Measurements from ENCODE around the gene ARV1.

ARV1 gene

DNA sequence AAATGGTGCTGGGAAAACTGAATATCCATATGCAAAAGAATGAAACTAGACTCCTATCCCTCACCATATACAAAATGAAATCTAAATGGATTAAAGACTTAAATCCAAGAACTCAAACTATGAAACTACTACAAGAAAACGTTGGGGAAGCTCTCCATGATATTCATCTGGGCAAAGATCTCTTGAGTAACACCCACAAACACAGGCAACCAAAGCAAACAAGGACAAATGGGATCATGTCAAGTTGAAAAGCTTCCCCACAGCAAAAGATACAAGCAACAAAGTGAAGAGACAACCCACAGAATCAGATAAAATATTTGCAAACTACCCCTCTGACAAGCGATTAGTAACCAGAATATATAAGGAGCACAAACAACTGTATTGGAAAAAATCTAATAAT lies 14.0 kb upstream of the ARV1 start:
- no peak for TF ChIP-seq GATA2 (IDR thresholded peaks at IDR 0.05; ENCODE audit: low read depth, low read length)
- no peak for TF ChIP-seq GATA3 (IDR thresholded peaks at IDR 0.05; ENCODE audit: low read depth, low read length)

DNA sequence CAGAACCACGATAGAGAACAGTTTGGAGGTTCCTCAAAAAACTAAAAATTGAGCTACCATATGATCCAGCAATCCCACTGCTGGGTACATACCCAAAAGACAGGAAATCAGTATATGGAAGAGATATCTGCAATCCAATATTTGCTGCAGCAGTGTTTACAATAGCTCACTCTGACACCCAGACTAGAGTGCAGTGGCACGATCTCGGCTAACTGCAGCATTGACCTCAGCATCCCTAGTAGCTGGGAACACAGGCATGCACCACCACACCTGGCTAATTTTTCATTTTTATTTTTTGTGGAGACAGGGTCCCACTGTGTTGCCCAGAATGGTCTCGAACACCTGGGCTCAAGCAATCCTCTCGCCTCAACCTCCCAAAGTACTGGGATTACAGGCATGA lies 13.4 kb upstream of the ARV1 start:
- TF ChIP-seq GATA2 (IDR thresholded peaks at IDR 0.05; ENCODE audit: low read depth, low read length) (no peak), GATA3 (IDR thresholded peaks at IDR 0.05; ENCODE audit: low read depth, low read length) (no peak)

DNA sequence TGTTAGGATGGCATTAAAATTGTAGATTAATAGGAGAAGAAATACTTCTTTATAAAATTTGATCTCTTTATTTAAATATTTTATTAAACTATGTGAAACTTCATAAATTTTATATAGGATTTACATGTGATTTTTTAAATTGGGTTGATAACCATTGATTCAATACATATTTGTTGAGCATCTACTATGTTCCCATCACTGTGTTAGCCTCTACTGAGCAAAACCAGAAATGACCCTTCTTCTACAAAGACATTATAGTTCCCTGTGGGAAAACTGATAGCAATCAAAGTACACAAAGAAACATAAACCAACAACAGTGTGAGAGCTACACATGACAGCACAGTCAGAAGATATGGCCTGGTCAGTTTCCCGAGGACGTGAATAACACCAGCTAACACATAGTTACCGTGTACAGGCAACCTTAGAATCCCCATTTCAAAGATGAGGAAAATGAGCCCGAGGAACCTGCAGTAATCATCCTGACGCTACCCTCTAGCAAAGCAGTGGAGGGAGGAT lies 12.5 kb upstream of the ARV1 start:
- TF ChIP-seq GATA3 (IDR thresholded peaks at IDR 0.05; ENCODE audit: low read depth, low read length) = 0 out of 2 replicates have a peak, but pooled peaks have one; percentile 26
- no peak for TF ChIP-seq GATA2 (IDR thresholded peaks at IDR 0.05; ENCODE audit: low read depth, low read length)

DNA sequence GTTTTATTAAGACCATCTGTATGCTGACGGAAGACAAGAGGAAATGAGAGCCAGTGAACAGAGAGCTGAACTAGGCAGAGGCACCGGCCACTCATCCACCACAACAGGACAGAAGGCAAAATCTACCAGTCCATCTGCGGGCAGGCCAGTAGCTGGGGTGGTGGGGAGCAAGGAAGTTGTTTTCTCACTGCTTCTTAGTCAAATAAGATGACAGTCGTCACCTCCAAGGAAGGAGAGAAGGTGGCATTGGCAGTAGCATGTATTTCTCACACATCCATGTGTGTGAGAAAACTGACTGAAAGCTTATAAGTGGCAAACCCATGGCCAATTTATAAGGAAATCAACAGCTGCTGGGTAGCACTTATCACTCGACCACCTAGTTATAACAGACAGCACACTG lies 8.5 kb upstream of the ARV1 start:
- TF ChIP-seq GATA3 (IDR thresholded peaks at IDR 0.05; ENCODE audit: low read depth, low read length) = no peak
- no peak for TF ChIP-seq GATA2 (IDR thresholded peaks at IDR 0.05; ENCODE audit: low read depth, low read length)

DNA sequence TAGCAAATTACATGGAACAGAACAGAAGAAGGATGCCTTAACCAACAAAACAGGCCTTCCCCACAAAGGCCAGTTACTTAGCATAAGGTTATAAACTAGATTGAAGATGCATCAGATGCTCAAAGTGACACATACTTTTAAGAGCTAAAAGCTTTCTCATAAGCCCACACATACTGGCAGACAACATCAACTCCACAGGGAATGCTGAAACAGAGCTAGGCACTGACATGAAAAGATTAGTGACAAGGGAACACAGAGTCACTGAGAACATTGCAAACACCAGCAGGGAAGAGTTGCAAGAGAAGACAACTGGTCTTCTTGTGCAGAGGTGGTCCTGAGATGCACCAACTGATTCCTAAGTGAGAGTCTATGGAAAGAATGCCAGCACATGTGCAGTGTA lies 7.1 kb upstream of the ARV1 start:
- TF ChIP-seq GATA2 (IDR thresholded peaks at IDR 0.05; ENCODE audit: low read depth, low read length) (no peak), GATA3 (IDR thresholded peaks at IDR 0.05; ENCODE audit: low read depth, low read length) (no peak)

DNA sequence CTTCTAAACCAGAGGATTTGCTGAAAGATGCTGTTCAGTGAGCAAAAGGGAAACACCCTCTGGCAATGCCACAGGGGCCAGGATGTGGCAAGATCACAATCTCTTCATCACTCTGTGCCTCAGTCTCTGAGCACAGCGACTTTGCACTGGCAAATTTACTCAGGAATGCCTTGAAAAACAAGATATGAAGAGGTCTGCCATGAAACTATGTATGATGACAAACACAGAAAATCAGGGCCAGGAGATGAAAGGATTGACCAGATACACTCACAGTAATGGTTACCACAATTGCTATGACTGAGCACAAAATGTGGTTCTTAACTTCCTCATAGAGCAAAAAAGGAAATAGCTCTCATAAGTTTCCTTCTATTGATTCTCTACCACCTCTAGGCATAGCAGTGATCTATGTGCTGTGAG lies 6.0 kb upstream of the ARV1 start:
- TF ChIP-seq GATA2 (IDR thresholded peaks at IDR 0.05; ENCODE audit: low read depth, low read length) = no peak

DNA sequence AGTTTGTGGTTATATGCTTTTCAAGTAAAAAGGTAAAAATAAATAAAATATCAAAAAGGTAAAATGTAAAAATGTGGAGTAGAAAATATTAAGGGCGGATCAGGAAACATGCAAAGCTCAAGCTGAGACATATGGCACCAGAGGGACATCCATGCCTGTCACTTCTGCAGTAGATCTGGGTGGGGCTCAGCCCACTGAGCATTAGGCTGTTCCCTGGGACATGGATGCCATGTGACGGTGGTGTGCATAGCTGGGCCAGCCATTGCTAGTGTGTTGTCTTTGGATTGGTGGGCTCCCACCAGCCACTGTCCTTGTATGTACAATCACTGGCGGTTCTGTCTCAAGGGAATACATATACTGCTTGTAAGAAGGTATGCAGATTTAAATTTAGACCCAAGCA lies 3.3 kb upstream of the ARV1 start:
- TF ChIP-seq GATA2 (IDR thresholded peaks at IDR 0.05; ENCODE audit: low read depth, low read length) (no peak), GATA3 (IDR thresholded peaks at IDR 0.05; ENCODE audit: low read depth, low read length) (no peak)

DNA sequence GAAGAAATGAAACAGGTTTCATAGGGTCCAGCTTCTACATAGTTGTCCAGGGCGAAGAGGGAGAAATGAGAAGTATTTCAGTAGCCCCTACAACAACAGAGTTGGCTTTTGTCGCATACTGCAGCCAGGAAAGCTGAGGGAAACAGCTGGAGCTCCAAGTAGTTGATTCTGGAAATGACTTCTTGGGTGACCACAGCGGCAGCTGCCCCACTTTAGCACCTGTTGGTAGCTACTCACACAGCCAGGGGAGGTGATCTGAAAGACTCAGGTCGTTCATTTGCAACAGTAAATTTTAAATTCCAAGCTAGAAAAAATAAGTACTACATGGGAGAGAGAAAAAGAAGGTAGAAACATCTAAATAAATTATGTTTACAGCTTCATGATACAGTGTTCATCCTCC lies 2.5 kb upstream of the ARV1 start:
- TF ChIP-seq GATA3 (IDR thresholded peaks at IDR 0.05; ENCODE audit: low read depth, low read length) = no peak
- no peak for TF ChIP-seq GATA2 (IDR thresholded peaks at IDR 0.05; ENCODE audit: low read depth, low read length)

DNA sequence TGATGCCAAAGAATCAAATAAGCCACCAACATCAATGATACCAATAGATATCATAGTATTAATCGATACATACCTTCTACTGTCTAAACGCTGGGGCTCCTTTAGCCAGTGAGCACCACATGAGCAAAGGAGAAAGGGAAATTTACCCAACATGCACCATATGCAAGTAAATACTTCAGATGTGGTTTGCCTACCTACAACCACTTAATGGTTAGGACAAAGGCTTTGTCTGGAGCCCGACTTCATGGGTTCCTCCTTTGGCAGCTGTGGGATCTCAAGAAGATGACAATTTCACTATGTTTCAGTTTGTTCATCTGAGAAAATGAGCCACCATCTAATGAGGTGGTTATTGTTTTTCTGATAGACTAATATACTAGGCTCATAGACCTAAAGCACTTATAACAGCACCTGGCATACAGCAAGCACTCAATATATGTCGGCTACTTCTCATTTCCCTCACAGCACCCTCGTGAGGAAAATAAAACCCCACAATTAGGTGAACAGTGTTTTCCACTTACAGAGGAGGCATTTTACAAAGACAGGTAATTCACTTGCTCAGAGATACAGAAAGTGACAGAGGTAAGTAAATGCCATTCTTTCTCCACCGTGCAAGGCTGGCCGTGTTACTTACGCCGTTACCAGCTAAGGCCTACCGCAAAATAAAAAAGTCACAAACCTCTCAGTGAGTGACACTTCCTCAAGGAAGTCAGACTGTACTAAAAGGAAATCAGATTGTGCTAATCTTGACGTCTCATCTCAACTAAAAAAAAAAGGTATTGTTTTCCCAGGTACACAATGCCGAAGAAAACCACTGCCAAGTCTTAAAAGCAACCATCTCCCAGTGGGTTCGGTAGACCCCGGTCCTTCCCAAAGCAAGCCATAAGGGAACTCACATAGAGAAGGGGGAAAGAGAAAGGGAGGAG lies 1.8 kb upstream of the ARV1 start:
- TF ChIP-seq GATA2 (IDR thresholded peaks at IDR 0.05; ENCODE audit: low read depth, low read length) (no peak), GATA3 (IDR thresholded peaks at IDR 0.05; ENCODE audit: low read depth, low read length) (no peak)

DNA sequence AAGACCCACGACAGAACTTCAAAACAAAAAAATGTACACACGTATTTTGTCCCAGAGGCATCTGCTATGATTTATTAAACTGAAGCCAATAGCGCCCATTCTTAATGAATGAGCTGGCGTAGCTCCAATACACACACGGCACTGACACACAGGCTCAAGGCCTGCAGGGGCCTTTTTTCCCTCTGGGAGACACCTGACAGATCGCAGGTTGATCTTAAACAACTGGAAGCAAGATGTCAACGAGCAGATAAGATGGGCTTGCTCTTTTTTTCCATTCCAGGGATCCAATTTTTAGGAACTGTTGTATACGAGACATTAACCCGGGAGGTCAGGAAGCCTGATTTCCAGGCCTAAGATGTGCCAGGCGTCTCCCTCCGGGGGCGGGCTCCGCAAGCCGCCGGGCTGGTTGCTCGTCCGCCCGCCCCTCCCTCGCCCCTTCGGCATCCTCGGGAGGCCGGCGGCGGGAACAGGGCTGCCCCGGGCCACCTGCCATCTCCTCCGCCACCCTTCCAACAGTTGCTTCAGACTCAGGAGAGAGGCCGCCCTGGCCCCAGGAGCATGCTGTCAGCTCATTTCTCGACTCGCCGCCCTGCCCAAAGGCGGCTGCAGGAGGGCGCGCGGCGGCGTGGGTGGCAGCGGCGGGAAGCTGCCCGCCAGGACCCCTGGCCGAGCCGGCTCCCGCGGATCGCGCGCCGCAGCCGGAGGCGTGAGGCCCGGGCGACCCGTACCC lies 968 bp upstream of the ARV1 start:
- TF ChIP-seq GATA3 (IDR thresholded peaks at IDR 0.05; ENCODE audit: low read depth, low read length) = no peak
- TF ChIP-seq GATA2 (IDR thresholded peaks at IDR 0.05; ENCODE audit: low read depth, low read length) = peak; percentile 76

DNA sequence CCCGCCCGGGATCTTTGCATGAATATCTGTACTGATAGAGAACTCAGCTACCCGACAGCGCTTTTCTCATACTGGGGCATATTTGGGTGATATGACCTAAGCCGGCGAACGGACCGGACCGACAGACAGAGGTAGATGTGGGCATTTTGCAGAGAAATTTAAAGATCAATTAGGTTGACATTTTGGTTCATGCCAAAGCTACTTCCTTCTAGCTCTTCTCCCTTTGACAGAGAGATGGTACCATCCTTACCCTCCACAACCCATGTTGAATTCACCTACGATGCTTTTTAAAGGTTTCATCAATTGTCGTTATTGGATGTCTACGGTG lies 459 bp downstream of the ARV1 start:
- TF ChIP-seq GATA2 (IDR thresholded peaks at IDR 0.05; ENCODE audit: low read depth, low read length) = no peak
- TF ChIP-seq GATA3 (IDR thresholded peaks at IDR 0.05; ENCODE audit: low read depth, low read length) = no peak

DNA sequence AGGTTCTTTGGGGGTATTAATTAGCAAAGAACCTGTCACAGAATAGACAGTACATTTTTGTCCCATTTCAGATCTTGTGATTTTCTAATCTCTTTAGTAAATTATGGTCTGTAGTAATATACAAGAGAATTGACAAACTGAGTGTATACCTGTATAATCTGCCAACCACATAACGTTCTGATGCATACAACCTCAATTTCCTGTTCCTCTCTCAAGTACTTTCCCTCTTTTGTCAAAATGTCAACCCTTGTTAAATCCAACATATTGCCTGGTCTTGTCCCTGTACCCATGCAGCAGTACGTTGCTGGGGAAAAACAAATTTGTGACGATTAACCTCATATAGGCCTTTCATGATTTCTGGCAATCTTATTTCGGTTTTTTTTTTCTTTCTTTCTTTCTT lies 1.1 kb downstream of the ARV1 start:
- TF ChIP-seq GATA3 (IDR thresholded peaks at IDR 0.05; ENCODE audit: low read depth, low read length) (no peak), GATA2 (IDR thresholded peaks at IDR 0.05; ENCODE audit: low read depth, low read length) (no peak)

DNA sequence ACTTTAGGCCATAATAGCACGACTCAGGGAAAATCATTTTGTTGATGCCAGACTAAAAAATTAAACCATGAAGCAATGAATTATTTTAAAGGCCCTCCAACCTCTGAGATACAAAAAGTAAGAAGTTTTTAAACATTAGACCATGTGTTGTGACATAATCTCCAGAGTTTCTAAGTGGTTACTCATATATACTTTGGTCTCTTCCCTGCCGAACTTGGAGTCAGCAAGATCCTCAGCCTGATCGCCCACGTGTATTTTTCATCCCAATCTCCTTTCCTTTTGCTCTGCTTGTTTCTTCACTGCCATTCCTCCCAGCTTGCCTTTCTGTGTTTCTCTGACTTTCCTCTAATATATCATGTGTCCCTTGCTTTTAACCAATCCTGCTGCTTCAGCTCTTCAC lies 3.8 kb downstream of the ARV1 start:
- TF ChIP-seq GATA2 (IDR thresholded peaks at IDR 0.05; ENCODE audit: low read depth, low read length) (no peak), GATA3 (IDR thresholded peaks at IDR 0.05; ENCODE audit: low read depth, low read length) (no peak)

DNA sequence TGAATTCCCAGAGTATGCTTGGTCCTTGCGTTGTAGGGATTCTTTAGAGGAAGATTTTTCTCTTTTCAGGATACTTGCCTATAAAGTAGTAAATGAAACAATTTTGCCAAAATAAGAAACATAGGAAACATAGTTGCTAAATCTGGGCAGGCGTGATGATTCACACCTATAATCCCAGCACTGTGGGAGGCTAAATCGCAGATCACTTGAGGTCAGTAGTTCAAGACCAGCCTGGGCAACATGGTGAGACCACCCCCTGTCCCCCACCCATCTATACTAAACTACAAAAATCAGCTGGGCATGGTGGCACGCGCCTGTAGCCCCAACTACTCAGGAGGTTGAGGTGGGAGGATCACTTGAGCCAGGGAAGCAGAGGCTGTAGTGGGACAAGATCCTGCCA lies 4.9 kb downstream of the ARV1 start:
- TF ChIP-seq GATA3 (IDR thresholded peaks at IDR 0.05; ENCODE audit: low read depth, low read length) (no peak), GATA2 (IDR thresholded peaks at IDR 0.05; ENCODE audit: low read depth, low read length) (no peak)

DNA sequence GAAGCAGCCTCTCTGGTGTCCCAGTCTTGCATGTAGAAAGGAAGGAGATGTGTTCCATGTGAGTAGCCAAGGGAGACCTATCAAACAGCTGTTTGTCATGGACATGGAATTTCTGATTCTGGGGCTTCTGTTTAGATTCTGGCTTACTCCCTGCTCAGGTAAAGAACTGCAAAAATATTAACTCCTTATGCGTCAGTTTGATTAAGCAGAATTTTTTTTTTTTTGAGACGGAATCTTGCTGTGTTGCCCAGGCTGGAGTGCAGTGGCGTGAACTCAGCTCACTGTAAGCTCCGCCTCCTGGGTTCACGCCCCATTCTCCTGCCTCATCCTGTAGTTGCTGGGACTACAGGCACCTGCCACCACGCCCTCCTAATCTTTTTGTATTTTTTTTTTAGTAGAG lies 6.8 kb downstream of the ARV1 start:
- TF ChIP-seq GATA2 (IDR thresholded peaks at IDR 0.05; ENCODE audit: low read depth, low read length) (no peak), GATA3 (IDR thresholded peaks at IDR 0.05; ENCODE audit: low read depth, low read length) (no peak)
